ENCODE data around the gene RXFP3. TPM values are rescaled to one million over a fixed set of nuclear protein-coding genes. Genes with fewer than 3 reads are reported as not detected.

Gene RXFP3
- total and polyA plus RNA-seq, 2 donors (not counting 1 experiment from before 2014, with no cell fraction given), result not detected

GRCh38 chr5:33978306-33978705 lies 42.1 kb downstream of the RXFP3 start:
- WGBS (ENCODE audit: insufficient coverage), result 92% methylated on average over 1 of the region's 1 CpG
- POLR2A ChIA-PET, result no interaction called here
- ATAC-seq (ENCODE audit: low read depth), result no peak
- H3K27me3 ChIP-seq (replicated peaks in 1 of 4; ENCODE audit: control extremely low read depth in 1 of 4, control insufficient read depth in 3 of 4, insufficient read depth in 4 of 4, low read length in 3 of 4), result peaks cover 0 to 5% (median 0%) of the 10 kb centered on the region in 4 experiments
- no peak overlapping the region for H3K27ac ChIP-seq (ENCODE audit: low read length in 2 of 2)
- H3K27ac Mint-ChIP-seq, result no peak overlapping the region
- no peak for DNase-seq
- TF ChIP-seq CTCF (IDR thresholded peaks at IDR 0.05) (no peak), EZH2 (IDR thresholded peaks at IDR 0.05; ENCODE audit: borderline replicate concordance, insufficient read depth, low read depth, low read length, poor library complexity, severe bottlenecking) (no peak)
- no peak overlapping the region for H3K4me2 ChIP-seq (replicated peaks; ENCODE audit: low read depth, low read length, poor library complexity, severe bottlenecking)
- H3K27me3 Mint-ChIP-seq, result peaks cover 12% of the 10 kb centered on the region
- no peaks in the 10 kb centered on the region for H3K9me3 Mint-ChIP-seq (ENCODE audit: insufficient read depth)
- no peak overlapping the region for H3K4me3 ChIP-seq (ENCODE audit: control extremely low read depth in 1 of 5, extremely low read depth in 1 of 5, insufficient read depth in 1 of 5, low read depth in 2 of 5, low read length in 4 of 5)
- intact Hi-C loops (cut with micrococcal nuclease), result no loop called here
- no peaks in the 10 kb centered on the region for H3K4me1 ChIP-seq (ENCODE audit: control insufficient read depth in 2 of 2, insufficient read depth in 2 of 2, low read length in 2 of 2)
- H4K20me1 ChIP-seq (ENCODE audit: control insufficient read depth, insufficient read depth, low read length, poor library complexity, severe bottlenecking), result no peaks in the 10 kb centered on the region
- no peak overlapping the region for H3K9ac ChIP-seq (ENCODE audit: low read length)
- CTCF ChIA-PET, result interaction anchor here (1.0 kb wide), 1 partner anchor 8 kb away, joined by 3 read pairs; no protein-coding TSS in a partner anchor
- H3K36me3 ChIP-seq (replicated peaks in 1 of 2; ENCODE audit: control extremely low read depth in 1 of 2, control insufficient read depth in 1 of 2, extremely low read depth in 1 of 2, insufficient read depth in 2 of 2, low read length in 1 of 2), result no peaks in the 10 kb centered on the region
- H3K79me2 ChIP-seq (ENCODE audit: control insufficient read depth, insufficient read depth, low read length), result no peaks in the 10 kb centered on the region
- H3K4me3 Mint-ChIP-seq, result no peak overlapping the region
- H2AFZ ChIP-seq (ENCODE audit: insufficient read depth, low read depth, low read length, poor library complexity, severe bottlenecking), result no peak overlapping the region
- no peaks in the 10 kb centered on the region for H3K9me3 ChIP-seq (ENCODE audit: control extremely low read depth in 1 of 3, control insufficient read depth in 2 of 3, insufficient read depth in 1 of 3, low read length in 2 of 3)
- no peaks in the 10 kb centered on the region for H3K4me1 Mint-ChIP-seq

- TF ChIP-seq EZH2 (IDR thresholded peaks at IDR 0.05; ENCODE audit: borderline replicate concordance, insufficient read depth, low read depth, low read length, poor library complexity, severe bottlenecking) (no peak), CTCF (IDR thresholded peaks at IDR 0.05) (no peak)
- Histone ChIP-seq H3K27ac (ENCODE audit: low read length in 2 of 2) (no peak overlapping the region), H2AFZ (ENCODE audit: insufficient read depth, low read depth, low read length, poor library complexity, severe bottlenecking) (no peak overlapping the region), H3K36me3 (replicated peaks in 1 of 2; ENCODE audit: control extremely low read depth in 1 of 2, control insufficient read depth in 1 of 2, extremely low read depth in 1 of 2, insufficient read depth in 2 of 2, low read length in 1 of 2) (no peaks in the 10 kb centered on the region), H4K20me1 (ENCODE audit: control insufficient read depth, insufficient read depth, low read length, poor library complexity, severe bottlenecking) (no peaks in the 10 kb centered on the region), H3K4me2 (replicated peaks; ENCODE audit: low read depth, low read length, poor library complexity, severe bottlenecking) (no peak overlapping the region), H3K4me1 (ENCODE audit: control insufficient read depth in 2 of 2, insufficient read depth in 2 of 2, low read length in 2 of 2) (no peaks in the 10 kb centered on the region), H3K9ac (ENCODE audit: low read length) (no peak overlapping the region), H3K79me2 (ENCODE audit: control insufficient read depth, insufficient read depth, low read length) (no peaks in the 10 kb centered on the region), H3K27me3 (replicated peaks in 1 of 4; ENCODE audit: control extremely low read depth in 1 of 4, control insufficient read depth in 3 of 4, insufficient read depth in 4 of 4, low read length in 3 of 4) (no peaks in the 10 kb centered on the region), H3K9me3 (ENCODE audit: control extremely low read depth in 1 of 3, control insufficient read depth in 2 of 3, insufficient read depth in 1 of 3, low read length in 2 of 3) (no peaks in the 10 kb centered on the region), H3K4me3 (ENCODE audit: control extremely low read depth in 1 of 5, extremely low read depth in 1 of 5, insufficient read depth in 1 of 5, low read depth in 2 of 5, low read length in 4 of 5) (no peak overlapping the region)
- H3K27ac Mint-ChIP-seq, result no peak overlapping the region
- ChIA-PET CTCF (no interaction called here), POLR2A (no interaction called here)
- ATAC-seq (ENCODE audit: low read depth), result no peak
- no peaks in the 10 kb centered on the region for H3K4me1 Mint-ChIP-seq
- DNase-seq, result no peak
- intact Hi-C loops (cut with micrococcal nuclease), result no loop called here
- WGBS (ENCODE audit: insufficient coverage), result 100% methylated on average over 1 of the region's 3 CpGs
- H3K27me3 Mint-ChIP-seq, result peaks cover 9% of the 10 kb centered on the region
- H3K4me3 Mint-ChIP-seq, result no peak overlapping the region
- H3K9me3 Mint-ChIP-seq (ENCODE audit: insufficient read depth), result no peaks in the 10 kb centered on the region
Observed at GRCh38 chr5:33980030-33980429, 43.8 kb downstream of the RXFP3 start.

Data from B cell (primary cell).